Type B pancreatic cell (in vitro differentiated cells): ENCODE measurements around the gene TOR4A. TPM values are rescaled to one million over a fixed set of nuclear protein-coding genes. Genes with fewer than 3 reads are reported as not detected.

Experiments used
- DNase-seq: peaks from one replicate; pipeline ENCODE4 v3.0.0; 2021; ENCODE audit warnings: mixed read lengths; ENCODE audit not compliant: unreplicated experiment; ENCODE audit errors: extremely low spot score
- H3K27ac Mint-ChIP-seq: 2 replicates; pipeline ENCODE4 v1.8.0; 2021; ENCODE audit warnings: mild to moderate bottlenecking, mixed read lengths
- H3K27me3 Mint-ChIP-seq: 2 replicates; pipeline ENCODE4 v1.8.0; 2021; ENCODE audit warnings: mixed read lengths
- H3K36me3 Mint-ChIP-seq: 2 replicates; pipeline ENCODE4 v1.8.0; 2021; ENCODE audit warnings: mixed read lengths
- H3K4me1 Mint-ChIP-seq: one replicate; pipeline ENCODE4 v1.8.0; 2021; ENCODE audit warnings: mixed read lengths; ENCODE audit not compliant: unreplicated experiment
- H3K4me3 Mint-ChIP-seq: 2 replicates; pipeline ENCODE4 v1.8.0; 2021; ENCODE audit warnings: mild to moderate bottlenecking, mixed read lengths
- H3K9me3 Mint-ChIP-seq: 2 replicates; pipeline ENCODE4 v1.8.0; 2021; ENCODE audit warnings: mixed read lengths
- CTCF ChIP-seq: fragments of 200-600 bp; sonication (generic); conservative IDR thresholded peaks from 2 replicates; pipeline ENCODE4 v1.5.0; 2021; ENCODE audit warnings: antibody characterized with exemption, mild to moderate bottlenecking
- total RNA-seq: library from RNA; stranded (reverse); gene quantifications from 2 replicates; pipeline ENCODE4 v1.2.1, GENCODE V29; 2021; ENCODE audit warnings: low replicate concordance

TOR4A gene
- total RNA-seq, 1 donor from 2014 or later: 4.5 TPM

- no peak for DNase-seq
- Mint-ChIP-seq H3K4me3 (no peak overlapping the region), H3K27me3 (no peaks in the 10 kb centered on the region), H3K36me3 (peaks cover 11% of the 10 kb centered on the region), H3K27ac (no peak overlapping the region), H3K4me1 (peaks cover 20% of the 10 kb centered on the region), H3K9me3 (no peaks in the 10 kb centered on the region)
- no peak for TF ChIP-seq CTCF
Observed at GRCh38 chr9:137247135-137247915, 30.2 kb upstream of the TOR4A start.

- Mint-ChIP-seq H3K27me3 (no peaks in the 10 kb centered on the region), H3K27ac (no peak overlapping the region), H3K4me3 (no peak overlapping the region), H3K36me3 (peaks cover 5% of the 10 kb centered on the region), H3K4me1 (peaks cover 15% of the 10 kb centered on the region), H3K9me3 (no peaks in the 10 kb centered on the region)
- DNase-seq: no peak
- TF ChIP-seq CTCF: no peak
Observed at GRCh38 chr9:137247916-137248175, 29.7 kb upstream of the TOR4A start.

- peaks cover 9% of the 10 kb centered on the region for H3K4me1 Mint-ChIP-seq
- H3K36me3 Mint-ChIP-seq: no peaks in the 10 kb centered on the region
- no peak for DNase-seq
- no peak for TF ChIP-seq CTCF
- H3K27me3 Mint-ChIP-seq: no peaks in the 10 kb centered on the region
- no peak overlapping the region for H3K27ac Mint-ChIP-seq
- H3K9me3 Mint-ChIP-seq: no peaks in the 10 kb centered on the region
- no peak overlapping the region for H3K4me3 Mint-ChIP-seq
Observed at GRCh38 chr9:137250329-137251193, 27.0 kb upstream of the TOR4A start.

GRCh38 chr9:137251194-137251461 is 26.4 kb upstream of the TOR4A start, which contains the start of gene STPG3:
STPG3 (plus strand) TSS chr9:137251286; CDS start chr9:137251287, 1 bp downstream.
- Mint-ChIP-seq H3K9me3 (no peaks in the 10 kb centered on the region), H3K36me3 (no peaks in the 10 kb centered on the region), H3K4me1 (peaks cover 9% of the 10 kb centered on the region), H3K4me3 (peak within 1 kb of the TSS; percentile 60), H3K27me3 (no peaks in the 10 kb centered on the region), H3K27ac (no peak within 1 kb of the TSS)
- TF ChIP-seq CTCF: no peak
- no peak for DNase-seq

- H3K27ac Mint-ChIP-seq: no peak overlapping the region
- H3K4me3 Mint-ChIP-seq: no peak overlapping the region
- no peak for DNase-seq
- no peaks in the 10 kb centered on the region for H3K36me3 Mint-ChIP-seq
- H3K4me1 Mint-ChIP-seq: peaks cover 9% of the 10 kb centered on the region
- no peaks in the 10 kb centered on the region for H3K27me3 Mint-ChIP-seq
- TF ChIP-seq CTCF: no peak
- H3K9me3 Mint-ChIP-seq: no peaks in the 10 kb centered on the region
Observed at GRCh38 chr9:137251490-137252268, 25.8 kb upstream of the TOR4A start.
